HepG2 (cell line): Measurements from ENCODE around the gene RUBCNL. TPM values are rescaled to one million over a fixed set of nuclear protein-coding genes. Genes with fewer than 3 reads are reported as not detected.

Source experiments
- ATAC-seq: fragments of 200-7000 bp; cut with Tn5 transposase; 3 replicates; pipeline ENCODE4 v1.9.1; 2020; ENCODE audit warnings: mild to moderate bottlenecking, moderate library complexity
- BruUV-seq: library from RNA; stranded (reverse); fragments of 400-500 nt; replicated peaks from 2 replicates; lab custom pipeline; 2021; lab: Mats Ljungman, UMichigan
- CTCF ChIA-PET: fragments of 300-600 bp; formaldehyde crosslinking; extraction: SDS; loops from one replicate; lab custom pipeline; 2021; ENCODE audit warnings: low total read pairs, inconsistent platforms, low intra/inter-chr PET ratio; lab: Yijun Ruan, JAX
- POLR2A ChIA-PET: fragments of 350-600 bp; sonication (Branson Sonifier 250); formaldehyde crosslinking; loops from one replicate; lab custom pipeline; 2020; ENCODE audit warnings: antibody characterized with exemption, inconsistent platforms; lab: Yijun Ruan, JAX
- DNase-seq: peaks from one replicate; pipeline ENCODE4 v3.0.0-alpha.2; 2015; ENCODE audit warnings: low spot score
- FAIRE-seq: peaks from 3 replicates; lab custom pipeline; 2011; peaks lifted over from hg19 to GRCh38; lab: Jason Lieb, UNC
- H2AFZ ChIP-seq: one replicate; pipeline ENCODE4 v1.6.1; 2011; ENCODE audit warnings: low read length, inconsistent platforms
- H3K27ac ChIP-seq: fragments of 300-600 bp; 3 replicates; pipeline ENCODE4 v1.8.0; 2011; ENCODE audit warnings: mixed run types, mild to moderate bottlenecking, mixed read lengths, low read length, inconsistent platforms; ENCODE audit not compliant: insufficient read depth; ENCODE audit errors: extremely low read length
- H3K27me3 ChIP-seq, 2 experiments: fragments of 200-600 bp in 1 of 2; 2 replicates in 1 of 2; 3 replicates in 1 of 2; pipeline versions ENCODE4 v1.6.0 to v1.8.0; 2011; ENCODE audit warnings: low read length in 2 of 2, mild to moderate bottlenecking in 2 of 2, moderate library complexity in 2 of 2, inconsistent platforms in 1 of 2; ENCODE audit not compliant: insufficient read depth in 2 of 2, control insufficient read depth in 1 of 2
- H3K36me3 ChIP-seq, 2 experiments: fragments of 200-600 bp in 1 of 2; replicated peaks in 1 of 2; 2 replicates in 1 of 2; 3 replicates in 1 of 2; pipeline versions ENCODE4 v1.5.1 to v1.8.0; 2011; ENCODE audit warnings: low read length in 2 of 2, inconsistent platforms in 1 of 2; ENCODE audit not compliant: insufficient read depth in 2 of 2, control insufficient read depth in 1 of 2
- H3K4me1 ChIP-seq: 2 replicates; pipeline ENCODE4 v1.5.1; 2012; ENCODE audit warnings: low read length, inconsistent platforms; ENCODE audit not compliant: insufficient read depth
- H3K4me2 ChIP-seq: 2 replicates; pipeline ENCODE4 v1.6.0; 2011; ENCODE audit warnings: low read depth, low read length, inconsistent platforms
- H3K4me3 ChIP-seq, 3 experiments: fragments of 200-600 bp in 1 of 3; sonication (generic), shearing (Covaris generic) in 1 of 3; replicated peaks in 1 of 3; 2 replicates each; pipeline ENCODE4 v1.5.1; 2011 to 2016; ENCODE audit warnings: low read length in 3 of 3, inconsistent platforms in 2 of 3, low read depth in 2 of 3, mild to moderate bottlenecking in 2 of 3, control low read depth in 1 of 3, mixed read lengths in 1 of 3; ENCODE audit not compliant: insufficient read depth in 1 of 3
- H3K79me2 ChIP-seq: one replicate; pipeline ENCODE4 v1.6.1; 2011; ENCODE audit warnings: low read length, inconsistent platforms; ENCODE audit not compliant: insufficient read depth
- H3K9ac ChIP-seq: 2 replicates; pipeline ENCODE4 v1.6.0; 2011; ENCODE audit warnings: mild to moderate bottlenecking, low read depth, low read length, inconsistent platforms; ENCODE audit not compliant: insufficient read depth
- H3K9me3 ChIP-seq: 2 replicates; pipeline ENCODE4 v1.5.1; 2012; ENCODE audit warnings: mild to moderate bottlenecking, low read length
- H4K20me1 ChIP-seq: 2 replicates; pipeline ENCODE4 v1.6.0; 2011; ENCODE audit warnings: inconsistent platforms, mild to moderate bottlenecking, low read length, moderate library complexity; ENCODE audit not compliant: insufficient read depth
- ARNTL ChIP-seq: sonication (generic); formaldehyde crosslinking; IDR thresholded peaks from 2 replicates; pipeline ENCODE4 v1.4.0; 2020; ENCODE audit warnings: mild to moderate bottlenecking, missing genetic modification reagents
- FOSL2 ChIP-seq: sonication (generic); formaldehyde crosslinking; IDR thresholded peaks from 2 replicates; pipeline ENCODE4 v1.4.0; 2020; ENCODE audit warnings: missing genetic modification reagents
- GABPA ChIP-seq, 2 experiments: IDR thresholded peaks; 2 replicates each; pipeline ENCODE4 v1.6.1; 2011 to 2016; ENCODE audit warnings: low read depth in 2 of 2, low read length in 1 of 2, missing biosample characterization in 1 of 2, missing genetic modification characterization in 1 of 2
- GLMP ChIP-seq: sonication (generic); formaldehyde crosslinking; IDR thresholded peaks from 2 replicates; pipeline ENCODE4 v1.9.0; 2021; ENCODE audit warnings: missing genetic modification reagents, mild to moderate bottlenecking, borderline replicate concordance
- HOXA5 ChIP-seq: sonication (generic); formaldehyde crosslinking; IDR thresholded peaks from 2 replicates; pipeline ENCODE4 v1.4.0; 2020; ENCODE audit warnings: missing genetic modification reagents
- MBNL3 ChIP-seq: fragments of 250-450 bp; sonication (Bioruptor Pico); conservative IDR thresholded peaks from 2 replicates; pipeline ENCODE4 v1.8.0; 2022; ENCODE audit warnings: mild to moderate bottlenecking, inconsistent platforms
- MTERF4 ChIP-seq: sonication (generic); formaldehyde crosslinking; IDR thresholded peaks from 2 replicates; pipeline ENCODE4 v1.8.0; 2023; ENCODE audit warnings: mild to moderate bottlenecking, missing genetic modification reagents
- NR2C2 ChIP-seq: sonication (generic); formaldehyde crosslinking; IDR thresholded peaks from 2 replicates; pipeline ENCODE4 v1.4.0; 2020; ENCODE audit warnings: missing genetic modification reagents, mild to moderate bottlenecking, moderate library complexity, borderline replicate concordance
- PAXIP1 ChIP-seq: sonication (generic); formaldehyde crosslinking; conservative IDR thresholded peaks from 2 replicates; pipeline ENCODE4 v1.4.0; 2020; ENCODE audit warnings: mild to moderate bottlenecking, missing genetic modification reagents, moderate library complexity
- SKIL ChIP-seq: sonication (generic); formaldehyde crosslinking; IDR thresholded peaks from 2 replicates; pipeline ENCODE4 v1.8.0; 2022; ENCODE audit warnings: missing genetic modification reagents, mild to moderate bottlenecking, moderate library complexity, borderline replicate concordance
- SYNCRIP ChIP-seq: fragments of 200-400 bp; formaldehyde crosslinking; IDR thresholded peaks from 2 replicates; pipeline ENCODE4 v1.6.1; 2018; ENCODE audit warnings: mild to moderate bottlenecking, low read depth, low read length; ENCODE audit not compliant: insufficient read depth
- ZBTB8A ChIP-seq: sonication (generic); formaldehyde crosslinking; IDR thresholded peaks from 2 replicates; pipeline ENCODE4 v1.4.0; 2020; ENCODE audit warnings: mild to moderate bottlenecking, low read depth, missing genetic modification reagents, borderline replicate concordance
- ZC3H4 ChIP-seq: sonication (generic); formaldehyde crosslinking; IDR thresholded peaks from 2 replicates; pipeline ENCODE4 v1.4.0; 2020; ENCODE audit warnings: missing genetic modification reagents, borderline replicate concordance
- ZMYM2 ChIP-seq: sonication (generic); formaldehyde crosslinking; IDR thresholded peaks from 2 replicates; pipeline ENCODE4 v1.8.0; 2022; ENCODE audit warnings: mild to moderate bottlenecking, missing genetic modification reagents
- ZNF160 ChIP-seq: sonication (generic); formaldehyde crosslinking; IDR thresholded peaks from 2 replicates; pipeline ENCODE4 v1.8.0; 2022; ENCODE audit warnings: mild to moderate bottlenecking, inconsistent platforms, missing genetic modification reagents
- ZNF430 ChIP-seq: sonication (generic); formaldehyde crosslinking; IDR thresholded peaks from 2 replicates; pipeline ENCODE4 v1.9.0; 2021; ENCODE audit warnings: mild to moderate bottlenecking, missing genetic modification reagents
- ZNF546 ChIP-seq: sonication (generic); formaldehyde crosslinking; conservative IDR thresholded peaks from 2 replicates; pipeline ENCODE4 v1.8.1; 2023; ENCODE audit warnings: mild to moderate bottlenecking, missing genetic modification reagents
- ZNF75D ChIP-seq: sonication (generic); formaldehyde crosslinking; IDR thresholded peaks from 2 replicates; pipeline ENCODE4 v1.8.1; 2023; ENCODE audit warnings: missing genetic modification reagents, mild to moderate bottlenecking, borderline replicate concordance
- WGBS: methylation state at CpG from one replicate; pipeline ENCODE4 v1.1.6; 2017; ENCODE audit warnings: low lambda C conversion rate; 5-methylcytosine and 5-hydroxymethylcytosine counted together
- in situ Hi-C: cut with HindIII; loops from 2 replicates; pipeline ENCODE4 v1.10.0; 2017; ENCODE audit warnings: low pct_unique_long_range_greater_than_20kb; ENCODE audit not compliant: extremely low pct_ligation_motif_present
- intact Hi-C: fragments of 100-400 bp; cut with micrococcal nuclease; formaldehyde crosslinking; loops from one replicate; pipeline ENCODE4 v1.10.0; 2022; ENCODE audit not compliant: unreplicated experiment
- polyA plus RNA-seq, 8 experiments: library from polyadenylated mRNA; depleted of rRNA in 3 of 8; stranded (reverse) in 7 of 8; unstranded in 1 of 8; fragments of >200 nt; fragmentation: Illumina TruSeq in 4 of 8; extraction: Trizol in 4 of 8; gene quantifications; 2 replicates each; pipeline versions ENCODE4 v1.2.1 to v1.2.3, GENCODE V29; 2011 to 2016; ENCODE audit warnings: low read depth in 4 of 8, missing spikeins in 1 of 8, mixed read lengths in 1 of 8; ENCODE audit not compliant: insufficient read depth in 1 of 8
- total RNA-seq, 5 experiments: library from RNA; depleted of rRNA; stranded (reverse); fragments of >200 nt; fragmentation: Illumina TruSeq; extraction: Trizol; gene quantifications; 2 replicates each; pipeline ENCODE4 v1.2.3, GENCODE V29; 2016; ENCODE audit warnings: low read depth in 1 of 5

RUBCNL gene
- total and polyA plus RNA-seq, 2 of the 13 experiments (the other 11 are each of a cell fraction or from before 2014, with no cell fraction given) = not detected

- Histone ChIP-seq H3K4me1 (no peaks in the 10 kb centered on the region), H3K79me2 (no peaks in the 10 kb centered on the region), H4K20me1 (no peaks in the 10 kb centered on the region), H3K36me3 (no peaks in the 10 kb centered on the region), H3K9ac (no peak overlapping the region), H3K4me2 (no peak overlapping the region), H3K27ac (no peak overlapping the region), H3K27me3 (peaks cover 0 to 9% of the 10 kb centered on the region in 2 experiments; a peak in 1 of 5 replicates), H3K4me3 (no peak overlapping the region), H3K9me3 (no peaks in the 10 kb centered on the region), H2AFZ (no peak overlapping the region)
- intact Hi-C loops (no loop called here), in situ Hi-C loops (no loop called here)
- DNase-seq (no peak), ATAC-seq (no peak), FAIRE-seq (no peak)
- POLR2A ChIA-PET = no interaction called here
- no peak for TF ChIP-seq ZMYM2 (CRISPR knock-in tag)
- TF ChIP-seq ZNF430 = no peak
- TF ChIP-seq ZNF546 (CRISPR knock-in tag) = no peak
- no peak for TF ChIP-seq HOXA5 (CRISPR knock-in tag)
- no peak for TF ChIP-seq GABPA (IDR thresholded peaks at IDR 0.05; ENCODE audit: low read depth, low read length)
- TF ChIP-seq GABPA (CRISPR knock-in tag; IDR thresholded peaks at IDR 0.05; ENCODE audit: low read depth) = no peak
- TF ChIP-seq NR2C2 (CRISPR knock-in tag) = no peak
- TF ChIP-seq SKIL (CRISPR knock-in tag) = no peak
- TF ChIP-seq MBNL3 (CRISPR knock-in tag) = no peak
- TF ChIP-seq FOSL2 = no peak
- TF ChIP-seq ZC3H4 (CRISPR knock-in tag) = no peak
- TF ChIP-seq ZBTB8A (CRISPR knock-in tag) = no peak
- TF ChIP-seq MTERF4 (CRISPR knock-in tag) = no peak
- TF ChIP-seq ZNF160 (CRISPR knock-in tag) = no peak
- TF ChIP-seq GLMP (CRISPR knock-in tag) = no peak
- no peak for TF ChIP-seq SYNCRIP
- TF ChIP-seq ARNTL = no peak
- no peak for TF ChIP-seq PAXIP1 (CRISPR knock-in tag)
- TF ChIP-seq ZNF75D (CRISPR knock-in tag) = no peak
- no TSS peak for BruUV-seq
- CTCF ChIA-PET = no interaction called here
- 61% methylated on average over 3 of the region's 3 CpGs for WGBS
Measured at GRCh38 chr13:46337700-46338099, 49.4 kb downstream of the RUBCNL start.
